IPS-15b (cell line): ENCODE data around the gene FRMD8.

Source experiments
- H3K27me3 ChIP-seq: one replicate; pipeline ENCODE4 v1.6.1; 2013; ENCODE audit warnings: low read length; ENCODE audit not compliant: control insufficient read depth, insufficient read depth
- H3K36me3 ChIP-seq: one replicate; pipeline ENCODE4 v1.6.1; 2013; ENCODE audit warnings: low read length; ENCODE audit not compliant: control insufficient read depth, insufficient read depth
- H3K4me1 ChIP-seq: one replicate; pipeline ENCODE4 v1.6.1; 2013; ENCODE audit warnings: mild to moderate bottlenecking, low read length; ENCODE audit not compliant: control insufficient read depth, insufficient read depth
- H3K4me3 ChIP-seq: one replicate; pipeline ENCODE4 v1.5.1; 2013; ENCODE audit warnings: low read depth, low read length
- H3K9ac ChIP-seq: one replicate; pipeline ENCODE4 v1.6.1; 2013; ENCODE audit warnings: low read depth, mild to moderate bottlenecking, low read length
- H3K9me3 ChIP-seq: one replicate; pipeline ENCODE4 v1.6.1; 2013; ENCODE audit warnings: mild to moderate bottlenecking, low read length; ENCODE audit not compliant: control insufficient read depth, insufficient read depth

The FRMD8 gene

DNA sequence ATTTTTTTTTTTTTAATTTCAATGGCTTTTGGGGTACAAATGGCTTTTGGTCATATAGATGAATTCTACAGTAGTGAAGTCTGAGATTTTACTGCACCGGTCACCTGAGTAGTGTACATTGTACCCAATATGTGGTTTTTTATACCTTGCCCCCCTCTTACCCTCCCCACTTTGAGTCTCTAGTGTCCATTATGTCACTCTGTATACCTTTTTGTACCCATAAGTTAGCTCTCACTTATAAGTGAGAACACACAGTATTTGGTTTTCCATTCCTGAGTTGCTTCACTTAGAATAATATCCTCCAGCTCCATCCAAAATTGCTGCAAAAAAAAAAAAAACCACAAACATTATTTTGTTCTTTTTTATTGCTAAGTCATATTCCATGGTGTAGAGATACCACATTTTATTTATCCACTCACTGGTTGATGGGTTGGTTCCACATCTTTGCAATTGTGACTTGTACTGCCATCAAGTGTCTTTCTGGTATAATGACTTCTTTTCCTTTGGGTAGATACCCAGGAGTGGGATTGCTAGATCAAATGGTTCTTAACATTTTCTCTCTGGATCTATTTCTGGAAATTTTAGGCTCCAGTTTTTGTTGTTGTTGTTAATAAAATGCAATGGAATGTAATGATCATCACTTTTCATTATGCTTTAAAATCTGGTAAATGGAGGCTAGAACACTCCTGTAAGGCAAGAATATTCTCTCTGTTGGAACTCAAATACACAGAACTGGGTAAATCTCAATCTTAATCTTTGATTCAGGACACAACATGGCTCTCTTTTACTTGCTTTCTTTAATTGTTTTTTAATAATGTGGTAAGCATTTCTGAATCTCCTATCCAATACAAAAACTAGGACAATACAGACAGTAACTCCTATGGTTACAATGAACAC is 46.5 kb downstream of the FRMD8 start:
- H3K4me3 ChIP-seq: no peak overlapping the region
- peaks cover 11% of the 10 kb centered on the region for H3K4me1 ChIP-seq
- H3K36me3 ChIP-seq: peaks cover 3% of the 10 kb centered on the region
- H3K9me3 ChIP-seq: no peaks in the 10 kb centered on the region
- H3K27me3 ChIP-seq: no peaks in the 10 kb centered on the region
- H3K9ac ChIP-seq: no peak overlapping the region

DNA sequence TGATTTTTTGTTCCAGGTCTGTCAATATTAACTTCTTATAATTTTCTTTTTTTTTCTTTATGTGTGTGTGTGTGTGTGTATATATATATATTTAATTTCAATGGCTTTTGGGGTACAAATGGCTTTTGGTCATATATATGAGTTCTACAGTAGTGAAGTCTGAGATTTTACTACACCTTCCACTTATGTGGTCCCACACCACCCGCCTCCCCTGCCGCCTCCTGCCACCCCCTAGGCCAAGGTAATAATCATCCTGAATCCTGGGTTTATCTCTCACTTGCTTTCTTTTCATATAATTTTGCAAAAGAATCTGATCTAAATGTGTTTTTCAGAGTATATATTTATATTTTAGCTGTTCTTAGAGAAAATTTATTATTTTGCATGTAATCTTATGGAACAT is 47.2 kb downstream of the FRMD8 start:
- Histone ChIP-seq H3K4me1 (peaks cover 7% of the 10 kb centered on the region), H3K36me3 (peaks cover 3% of the 10 kb centered on the region), H3K9me3 (no peaks in the 10 kb centered on the region), H3K9ac (no peak overlapping the region), H3K27me3 (no peaks in the 10 kb centered on the region), H3K4me3 (no peak overlapping the region)

DNA sequence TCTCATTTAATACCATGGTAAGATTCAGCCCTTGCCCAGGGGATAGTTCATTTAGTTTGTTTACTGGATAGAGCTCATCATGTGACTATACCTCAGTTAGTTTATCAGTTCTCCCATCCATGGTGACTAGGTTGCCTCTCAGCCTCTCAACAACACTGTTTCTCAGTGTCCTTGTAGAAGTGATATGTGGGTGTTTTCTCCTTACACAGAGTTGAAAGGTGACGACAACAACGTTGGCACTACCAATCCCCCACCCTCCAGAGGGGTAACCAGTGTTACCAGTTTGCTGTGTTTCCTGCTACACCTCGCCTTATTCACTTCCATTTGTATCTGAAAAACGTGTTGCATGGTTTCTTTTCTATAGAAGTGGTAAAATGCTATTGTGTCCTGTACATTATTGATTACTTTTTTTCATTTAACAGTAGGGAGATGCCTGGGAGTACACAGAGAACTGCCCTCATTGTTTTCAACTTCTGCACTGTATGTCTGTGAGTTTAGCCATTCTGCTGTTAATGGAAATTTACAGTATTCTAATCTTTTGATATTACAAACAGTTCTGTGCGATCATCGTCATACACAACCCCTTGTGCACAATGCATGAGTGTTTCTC is 47.7 kb downstream of the FRMD8 start:
- H3K27me3 ChIP-seq: no peaks in the 10 kb centered on the region
- peaks cover 3% of the 10 kb centered on the region for H3K36me3 ChIP-seq
- H3K4me1 ChIP-seq: peaks cover 7% of the 10 kb centered on the region
- H3K9me3 ChIP-seq: no peaks in the 10 kb centered on the region
- H3K9ac ChIP-seq: no peak overlapping the region
- no peak overlapping the region for H3K4me3 ChIP-seq

DNA sequence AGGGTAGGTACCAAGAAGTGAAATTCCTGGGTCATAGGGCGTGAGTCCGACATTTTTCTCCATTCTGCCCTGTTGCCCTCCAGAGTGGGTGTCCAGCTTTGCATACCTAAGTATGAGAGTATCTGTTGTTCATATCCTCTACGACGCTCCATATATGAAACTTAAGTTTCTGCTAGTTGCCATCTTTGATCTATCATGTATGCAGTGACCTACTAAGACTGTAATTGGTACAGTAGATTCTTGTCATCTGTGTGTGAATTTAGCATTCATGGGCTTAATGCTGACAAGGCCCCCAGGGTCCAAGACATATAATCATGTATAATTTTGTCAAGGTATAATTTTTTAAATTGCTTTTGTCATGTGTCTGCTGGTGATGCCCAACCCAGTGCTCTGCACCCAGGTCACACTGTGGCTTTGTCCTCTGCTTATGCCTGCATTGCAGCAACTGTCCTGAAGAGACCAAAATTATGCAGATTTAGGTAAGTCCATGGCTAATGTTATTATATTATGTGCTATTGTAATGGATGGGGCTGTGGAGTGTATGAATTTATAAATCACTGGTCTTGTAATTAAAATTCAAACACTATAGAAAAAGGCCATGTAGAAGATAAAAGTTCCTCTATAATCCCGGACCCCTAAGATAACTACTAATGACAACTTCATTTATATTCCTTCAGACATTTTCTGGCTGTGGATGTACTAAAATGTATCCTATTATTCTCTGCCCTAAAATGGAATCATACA is 48.4 kb downstream of the FRMD8 start:
- no peaks in the 10 kb centered on the region for H3K27me3 ChIP-seq
- no peaks in the 10 kb centered on the region for H3K9me3 ChIP-seq
- H3K36me3 ChIP-seq: peaks cover 3% of the 10 kb centered on the region
- H3K9ac ChIP-seq: no peak overlapping the region
- no peak overlapping the region for H3K4me3 ChIP-seq
- H3K4me1 ChIP-seq: peaks cover 5% of the 10 kb centered on the region

DNA sequence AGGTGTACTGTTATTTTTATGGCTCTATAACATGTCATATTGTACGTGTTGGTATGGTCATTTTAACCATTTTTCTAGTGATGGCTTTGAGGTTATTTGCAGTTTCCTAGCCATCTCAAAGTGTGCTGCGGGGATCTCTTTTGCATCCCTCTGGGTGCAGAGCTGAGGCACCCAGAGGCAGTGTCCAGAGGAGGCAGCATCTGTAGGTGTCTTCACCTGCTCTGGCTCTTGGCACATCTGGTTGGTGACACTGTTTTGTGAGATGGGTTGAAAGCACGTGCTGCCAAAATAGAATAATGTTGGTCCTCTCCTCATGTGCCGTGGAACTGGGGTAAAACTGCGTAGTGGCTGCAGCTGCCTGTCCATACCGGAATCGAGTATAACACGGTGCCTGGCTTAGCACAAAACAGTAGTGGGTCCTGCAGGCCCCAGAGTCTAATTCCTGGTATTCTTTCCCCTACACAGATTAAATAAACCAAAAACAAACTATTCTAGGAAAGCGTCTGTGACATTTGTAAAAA is 49.0 kb downstream of the FRMD8 start:
- peaks cover 3% of the 10 kb centered on the region for H3K36me3 ChIP-seq
- no peaks in the 10 kb centered on the region for H3K27me3 ChIP-seq
- no peaks in the 10 kb centered on the region for H3K9me3 ChIP-seq
- H3K9ac ChIP-seq: no peak overlapping the region
- no peak overlapping the region for H3K4me3 ChIP-seq
- peaks cover 2% of the 10 kb centered on the region for H3K4me1 ChIP-seq

DNA sequence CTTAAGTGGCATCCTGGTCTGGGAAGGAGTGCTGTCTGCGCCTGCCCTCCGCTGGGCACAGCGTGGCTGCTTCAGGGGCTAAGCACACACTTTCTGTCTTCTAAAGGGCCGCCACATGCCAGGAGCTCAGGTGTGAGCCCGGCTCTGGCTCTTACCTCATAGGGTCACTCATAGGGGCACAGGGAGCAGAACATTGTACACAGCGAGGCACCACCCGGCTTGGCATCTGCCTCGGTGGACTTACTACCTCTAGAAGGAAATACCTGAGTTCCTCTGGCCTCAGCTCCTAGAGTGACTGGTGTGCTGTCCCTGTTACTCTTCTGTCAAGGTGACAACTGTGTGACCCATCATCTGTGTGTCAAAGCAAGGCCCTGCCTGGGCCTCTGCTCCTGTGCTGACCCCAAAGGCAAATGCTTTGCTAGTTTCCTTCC is 49.6 kb downstream of the FRMD8 start:
- Histone ChIP-seq H3K27me3 (no peaks in the 10 kb centered on the region), H3K4me3 (no peak overlapping the region), H3K36me3 (peaks cover 3% of the 10 kb centered on the region), H3K9ac (no peak overlapping the region), H3K4me1 (no peaks in the 10 kb centered on the region), H3K9me3 (no peaks in the 10 kb centered on the region)

DNA sequence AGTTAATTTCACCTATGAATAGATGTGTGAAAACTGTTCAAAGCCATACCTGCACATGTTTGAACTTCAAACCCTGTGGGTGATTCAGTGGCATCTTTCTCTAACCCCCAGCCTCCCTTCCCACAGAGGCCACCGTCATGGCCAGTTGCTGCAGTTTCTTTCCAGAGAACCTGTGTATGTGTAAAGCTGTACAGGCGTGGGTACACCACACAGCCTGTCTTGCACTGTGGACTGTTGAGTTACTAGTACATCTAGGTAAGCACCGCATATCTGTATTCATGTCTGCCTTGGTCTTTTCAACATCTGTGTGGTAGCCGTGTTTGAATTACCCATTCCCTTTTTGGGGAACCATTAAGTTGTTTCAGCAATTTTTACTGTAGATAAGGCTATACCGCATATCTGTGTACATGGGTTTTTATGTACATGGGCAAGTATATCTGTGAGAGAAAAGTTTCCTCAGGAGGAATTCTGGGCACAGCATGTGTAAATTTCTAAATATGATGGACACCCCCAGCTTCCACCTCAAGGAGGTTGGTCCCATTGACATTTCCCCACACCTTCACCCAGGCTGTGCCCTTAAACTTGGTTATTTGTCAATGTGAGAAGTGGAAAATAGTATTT is 50.1 kb downstream of the FRMD8 start:
- Histone ChIP-seq H3K9me3 (no peaks in the 10 kb centered on the region), H3K4me1 (no peaks in the 10 kb centered on the region), H3K4me3 (no peak overlapping the region), H3K9ac (no peak overlapping the region), H3K36me3 (peaks cover 3% of the 10 kb centered on the region), H3K27me3 (no peaks in the 10 kb centered on the region)

DNA sequence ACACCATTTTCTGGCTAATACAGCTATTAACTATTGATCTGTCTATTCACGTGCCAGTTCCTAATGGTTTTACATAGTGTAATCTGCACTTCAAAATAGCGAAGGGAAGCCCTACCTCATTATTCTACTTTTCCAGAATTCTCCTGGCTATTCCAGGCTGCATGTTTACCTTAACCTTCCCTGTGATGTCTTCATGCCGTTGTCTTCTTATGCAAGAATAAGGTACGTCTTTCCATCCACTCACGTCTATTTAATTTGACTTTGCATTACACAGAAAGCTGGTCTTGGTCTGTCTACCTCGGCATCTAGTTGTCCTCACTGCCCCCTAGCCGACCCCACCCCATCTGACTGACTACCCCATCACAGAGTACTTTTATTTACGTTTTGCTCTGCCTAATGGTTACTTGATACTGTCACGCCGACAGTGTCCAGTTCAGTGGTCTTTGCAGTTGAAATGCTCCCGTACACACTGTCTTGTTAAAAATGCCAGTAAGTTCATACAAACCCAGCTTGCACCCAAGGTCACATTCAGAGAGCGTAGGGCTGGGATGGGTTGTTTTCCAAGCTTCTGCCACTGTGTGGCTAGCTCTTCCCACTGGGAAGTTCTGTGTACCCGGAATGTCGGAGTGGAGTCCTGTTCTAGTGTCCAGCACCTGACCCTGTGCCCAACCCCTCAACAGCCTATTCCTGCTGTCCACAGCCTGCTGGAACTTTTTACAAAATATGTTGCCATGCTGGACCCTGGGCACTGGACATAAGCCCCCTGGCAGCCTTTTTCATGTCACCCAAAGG is 51.2 kb downstream of the FRMD8 start:
- no peak overlapping the region for H3K4me3 ChIP-seq
- no peaks in the 10 kb centered on the region for H3K4me1 ChIP-seq
- peaks cover 3% of the 10 kb centered on the region for H3K36me3 ChIP-seq
- no peaks in the 10 kb centered on the region for H3K9me3 ChIP-seq
- no peaks in the 10 kb centered on the region for H3K27me3 ChIP-seq
- no peak overlapping the region for H3K9ac ChIP-seq

DNA sequence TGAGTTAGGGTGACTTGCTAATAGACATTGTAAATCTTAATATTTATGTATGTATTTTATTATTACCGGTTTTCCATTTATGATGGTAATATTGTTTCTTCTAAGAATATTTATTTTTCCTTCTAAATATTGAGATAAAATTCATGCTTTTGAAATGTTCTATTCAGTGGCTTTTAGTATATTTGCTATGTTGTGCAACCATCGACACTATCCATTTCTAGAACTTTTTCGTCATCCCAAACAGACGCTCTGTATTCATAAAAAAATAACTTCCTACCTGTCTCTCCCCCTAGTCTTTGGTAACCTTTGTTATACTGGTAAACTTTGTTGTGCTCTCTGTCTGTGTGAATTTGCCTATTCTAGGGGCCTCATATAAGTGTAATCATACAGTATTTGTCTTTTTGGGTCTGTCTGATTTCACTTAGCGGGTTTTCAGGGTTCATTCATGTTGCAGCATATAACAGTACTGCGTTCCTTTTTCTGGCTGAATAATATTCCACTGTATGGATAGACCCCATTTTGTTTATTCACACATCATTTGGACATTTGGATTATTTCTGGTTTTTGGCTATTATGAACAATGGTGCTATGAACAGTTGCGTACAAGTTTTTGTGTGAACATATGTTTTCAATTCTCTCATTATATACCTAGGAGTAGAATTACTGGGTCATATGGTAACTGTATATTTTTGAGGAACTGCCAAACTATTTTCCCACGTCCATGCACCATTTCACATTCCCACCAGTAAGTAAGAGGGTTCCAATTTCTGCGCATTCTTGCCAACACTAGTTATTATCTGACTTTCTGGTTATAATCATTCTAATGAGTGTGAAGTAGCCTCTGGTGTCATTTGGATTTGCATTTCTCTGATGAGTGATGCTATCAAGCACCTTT is 52.1 kb downstream of the FRMD8 start:
- Histone ChIP-seq H3K4me3 (no peak overlapping the region), H3K36me3 (peaks cover 3% of the 10 kb centered on the region), H3K27me3 (no peaks in the 10 kb centered on the region), H3K9ac (no peak overlapping the region), H3K9me3 (no peaks in the 10 kb centered on the region), H3K4me1 (no peaks in the 10 kb centered on the region)
